ENCODE results near the gene MAP7D2. TPM values are rescaled to one million over a fixed set of nuclear protein-coding genes. Genes with fewer than 3 reads are reported as not detected.

Gene MAP7D2
- total and polyA plus RNA-seq, 9 donors, result 0.12 to 1.7 (median 0.28) TPM

GRCh38 chrX:19966056-19966455, 150.7 kb downstream of the MAP7D2 start:
- DNase-seq, result no peak
- Histone ChIP-seq H3K27me3 (no peaks in the 10 kb centered on the region), H3K36me3 (no peaks in the 10 kb centered on the region), H3K9me3 (no peaks in the 10 kb centered on the region), H3K27ac (no peak overlapping the region), H3K4me1 (ENCODE audit: insufficient read depth) (no peaks in the 10 kb centered on the region), H3K4me3 (no peak overlapping the region)
- WGBS, 3 donors, result 70 to 81% (median 74%) methylated on average over 1 of the region's 1 CpG
- TF ChIP-seq CTCF (IDR thresholded peaks at IDR 0.05) (no peak), EP300 (IDR thresholded peaks at IDR 0.05) (no peak), POLR2A (IDR thresholded peaks at IDR 0.05) (no peak)
- intact Hi-C loops (cut with DNase I), result no loop called here

DNA sequence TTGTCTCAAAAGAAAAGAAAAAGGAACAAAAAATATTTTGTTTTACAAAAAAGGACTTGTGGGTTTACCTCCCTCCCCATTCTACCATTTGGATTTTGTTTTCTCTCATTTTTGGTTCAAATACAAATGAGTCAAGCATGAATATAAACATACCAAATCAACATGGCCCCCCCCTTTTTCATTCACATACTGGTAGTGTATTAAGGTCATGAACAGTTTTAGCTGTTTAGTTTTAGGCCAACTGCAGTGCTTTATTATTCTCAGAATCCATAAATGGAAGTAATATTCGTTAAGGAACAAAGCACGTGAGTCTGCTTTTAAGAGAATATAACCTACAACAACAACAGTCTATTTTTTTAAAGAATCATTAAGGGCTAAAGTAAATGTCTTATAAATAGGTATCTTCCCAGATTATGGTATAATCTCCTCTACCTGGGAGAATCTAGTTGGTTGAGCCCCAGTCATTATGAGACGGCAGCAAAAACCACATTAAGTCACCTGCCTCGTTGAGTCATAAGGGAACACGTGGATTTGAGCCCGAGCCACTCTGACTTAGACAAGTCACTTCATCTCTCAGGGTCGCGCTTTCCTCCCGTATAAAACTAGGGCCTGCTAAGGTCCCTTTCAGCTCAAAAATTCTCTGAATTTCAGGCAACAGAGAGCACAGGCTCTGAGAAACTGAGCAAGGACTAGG, 152.5 kb downstream of the MAP7D2 start:
- no peak overlapping the region for H3K4me3 ChIP-seq
- no peaks in the 10 kb centered on the region for H3K4me1 ChIP-seq (ENCODE audit: insufficient read depth)
- TF ChIP-seq EP300 (IDR thresholded peaks at IDR 0.05) (no peak), POLR2A (IDR thresholded peaks at IDR 0.05) (no peak), CTCF (IDR thresholded peaks at IDR 0.05) (no peak)
- intact Hi-C loops (cut with DNase I), result no loop called here
- no peak for DNase-seq
- WGBS, 3 donors, result 74 to 81% (median 78%) methylated on average over 9 of the region's 9 CpGs
- no peaks in the 10 kb centered on the region for H3K27me3 ChIP-seq
- H3K27ac ChIP-seq, result no peak overlapping the region
- no peaks in the 10 kb centered on the region for H3K36me3 ChIP-seq
- no peaks in the 10 kb centered on the region for H3K9me3 ChIP-seq

- WGBS, 3 donors, result 69 to 70% (median 69%) methylated on average over 1 of the region's 1 CpG
- Histone ChIP-seq H3K27me3 (no peaks in the 10 kb centered on the region), H3K9me3 (no peaks in the 10 kb centered on the region), H3K36me3 (no peaks in the 10 kb centered on the region), H3K4me3 (no peak overlapping the region), H3K27ac (no peak overlapping the region), H3K4me1 (ENCODE audit: insufficient read depth) (no peaks in the 10 kb centered on the region)
- DNase-seq, result no peak
- intact Hi-C loops (cut with DNase I), result no loop called here
- TF ChIP-seq EP300 (IDR thresholded peaks at IDR 0.05) (no peak), CTCF (IDR thresholded peaks at IDR 0.05) (no peak), POLR2A (IDR thresholded peaks at IDR 0.05) (no peak)
Measured at GRCh38 chrX:19960913-19961312, 155.8 kb downstream of the MAP7D2 start.

GRCh38 chrX:19958552-19959486, 157.9 kb downstream of the MAP7D2 start:
- Histone ChIP-seq H3K9me3 (no peaks in the 10 kb centered on the region), H3K36me3 (no peaks in the 10 kb centered on the region), H3K4me3 (no peak overlapping the region), H3K27me3 (no peaks in the 10 kb centered on the region), H3K27ac (no peak overlapping the region), H3K4me1 (ENCODE audit: insufficient read depth) (no peaks in the 10 kb centered on the region)
- WGBS, 3 donors, result 78 to 80% (median 80%) methylated on average over 6 of the region's 6 CpGs
- TF ChIP-seq CTCF (IDR thresholded peaks at IDR 0.05), result no peak
- TF ChIP-seq EP300 (IDR thresholded peaks at IDR 0.05), result no peak
- no peak for TF ChIP-seq POLR2A (IDR thresholded peaks at IDR 0.05)
- DNase-seq, result no peak
- intact Hi-C loops (cut with DNase I), result no loop called here

Data from ovary (tissue), 9 donors.